Stomach (tissue), 4 donors: ENCODE results near the gene CCDC18.

Source experiments
- CTCF ChIP-seq, 7 experiments: fragments of 450-650 bp in 4 of 7; fragments of 200-600 bp in 3 of 7; sonication (generic) in 3 of 7; IDR thresholded peaks; one replicate each; pipeline ENCODE4 v1.5.1; 2016 to 2019; ENCODE audit warnings: antibody characterized with exemption in 7 of 7, control low read depth in 2 of 7, mild to moderate bottlenecking in 1 of 7
- EP300 ChIP-seq: sonication (generic); formaldehyde crosslinking; IDR thresholded peaks from one replicate; pipeline ENCODE4 v1.6.1; 2017; ENCODE audit warnings: antibody characterized with exemption
- POLR2A ChIP-seq, 4 donors: fragments of 450-650 bp; IDR thresholded peaks; one replicate each; pipeline ENCODE4 v1.6.1; 2016; ENCODE audit warnings: antibody characterized with exemption in 4 of 4, control low read depth in 2 of 4, mild to moderate bottlenecking in 1 of 4, moderate library complexity in 1 of 4

- TF ChIP-seq CTCF (IDR thresholded peaks at IDR 0.05) (no peak), EP300 (no peak), POLR2A (IDR thresholded peaks at IDR 0.05) (no peak)
These were observed 141.2 kb downstream of the CCDC18 start for GRCh38 chr1:93321720-93322119.
